Bronchial epithelial cell (primary cell): ENCODE data around the gene SH3PXD2B. TPM values are rescaled to one million over a fixed set of nuclear protein-coding genes. Genes with fewer than 3 reads are reported as not detected.
A peak's percentile ranks its signal among the peaks of the same experiment; 100 is the strongest.

Source experiments
- DNase-seq: peaks from one replicate; pipeline ENCODE4 v3.0.0-alpha.2; 2010; ENCODE audit warnings: low read depth
- FAIRE-seq: peaks from 2 replicates; lab custom pipeline; 2011; peaks lifted over from hg19 to GRCh38; lab: Jason Lieb, UNC
- H3K27me3 ChIP-seq: 2 replicates; pipeline ENCODE4 v1.5.1; 2011; ENCODE audit warnings: low read length; ENCODE audit not compliant: control insufficient read depth, insufficient read depth
- H3K36me3 ChIP-seq: 2 replicates; pipeline ENCODE4 v1.5.1; 2011; ENCODE audit warnings: low read length; ENCODE audit not compliant: control insufficient read depth, insufficient read depth
- H3K4me3 ChIP-seq: 2 replicates; pipeline ENCODE4 v1.5.1; 2011; ENCODE audit warnings: mild to moderate bottlenecking, low read depth, low read length, control low read depth
- total RNA-seq: library from RNA; depleted of rRNA; stranded (reverse); fragments of >200 nt; gene quantifications from 2 replicates; pipeline ENCODE4 v1.2.1, GENCODE V29; 2014
- TF ChIP-seq, protein P1 (sequence below): IDR thresholded peaks from 2 replicates; pipeline ENCODE4 v1.5.1; 2011; ENCODE audit warnings: mild to moderate bottlenecking, moderate library complexity, low read length, control low read depth, inconsistent platforms; ENCODE audit not compliant: insufficient read depth, severe bottlenecking

The SH3PXD2B gene
- total RNA-seq, 1 donor from 2014 or later = 10.0 TPM

DNA sequence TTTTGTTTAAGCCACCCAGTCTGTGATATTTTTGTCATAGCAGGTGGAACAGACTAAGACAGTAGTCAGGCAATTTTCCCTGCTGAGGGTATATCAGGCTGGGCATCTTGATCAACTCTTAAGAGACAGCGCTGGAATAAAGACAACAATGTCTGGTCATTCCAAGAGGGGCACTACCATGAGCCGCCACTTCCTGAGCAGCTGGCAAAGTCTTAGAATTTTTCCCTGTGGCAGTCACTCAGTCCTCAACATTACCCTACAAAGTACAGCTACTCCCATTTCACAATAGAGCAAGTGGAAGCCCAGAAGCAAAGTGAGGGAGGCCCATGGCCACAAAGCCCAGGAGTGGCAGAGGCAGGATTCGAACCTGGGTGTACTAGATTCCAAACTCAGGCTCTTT, 74.8 kb downstream of the SH3PXD2B start:
- DNase-seq (no peak), FAIRE-seq (no peak)
- TF ChIP-seq, protein P1, sequence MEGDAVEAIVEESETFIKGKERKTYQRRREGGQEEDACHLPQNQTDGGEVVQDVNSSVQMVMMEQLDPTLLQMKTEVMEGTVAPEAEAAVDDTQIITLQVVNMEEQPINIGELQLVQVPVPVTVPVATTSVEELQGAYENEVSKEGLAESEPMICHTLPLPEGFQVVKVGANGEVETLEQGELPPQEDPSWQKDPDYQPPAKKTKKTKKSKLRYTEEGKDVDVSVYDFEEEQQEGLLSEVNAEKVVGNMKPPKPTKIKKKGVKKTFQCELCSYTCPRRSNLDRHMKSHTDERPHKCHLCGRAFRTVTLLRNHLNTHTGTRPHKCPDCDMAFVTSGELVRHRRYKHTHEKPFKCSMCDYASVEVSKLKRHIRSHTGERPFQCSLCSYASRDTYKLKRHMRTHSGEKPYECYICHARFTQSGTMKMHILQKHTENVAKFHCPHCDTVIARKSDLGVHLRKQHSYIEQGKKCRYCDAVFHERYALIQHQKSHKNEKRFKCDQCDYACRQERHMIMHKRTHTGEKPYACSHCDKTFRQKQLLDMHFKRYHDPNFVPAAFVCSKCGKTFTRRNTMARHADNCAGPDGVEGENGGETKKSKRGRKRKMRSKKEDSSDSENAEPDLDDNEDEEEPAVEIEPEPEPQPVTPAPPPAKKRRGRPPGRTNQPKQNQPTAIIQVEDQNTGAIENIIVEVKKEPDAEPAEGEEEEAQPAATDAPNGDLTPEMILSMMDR = no peak
- Histone ChIP-seq H3K36me3 (peaks cover 16% of the 10 kb centered on the region), H3K27me3 (no peaks in the 10 kb centered on the region), H3K4me3 (no peak overlapping the region)

DNA sequence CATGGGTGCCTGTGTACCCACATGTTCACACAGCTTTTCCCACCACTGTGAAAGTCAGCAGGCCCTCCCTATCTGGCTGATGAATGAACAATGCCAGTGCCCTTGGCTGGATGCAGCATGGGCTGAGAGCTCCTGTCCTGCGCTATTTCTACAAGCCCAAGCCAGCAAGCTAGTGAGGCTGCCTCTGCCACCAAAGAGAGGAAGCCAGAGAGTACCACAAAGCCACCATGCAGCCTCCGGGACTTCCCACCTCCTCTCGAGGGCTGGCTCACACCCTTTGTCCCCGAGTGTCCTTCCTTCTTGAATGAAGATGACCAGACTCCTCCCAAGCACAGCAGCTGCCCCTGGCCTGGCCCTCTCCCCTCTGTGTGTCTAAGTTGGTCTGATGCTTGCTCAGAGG, 76.5 kb downstream of the SH3PXD2B start:
- TF ChIP-seq, protein P1 = no peak
- Histone ChIP-seq H3K4me3 (no peak overlapping the region), H3K36me3 (peaks cover 16% of the 10 kb centered on the region), H3K27me3 (no peaks in the 10 kb centered on the region)
- no peak for DNase-seq
- FAIRE-seq = no peak

DNA sequence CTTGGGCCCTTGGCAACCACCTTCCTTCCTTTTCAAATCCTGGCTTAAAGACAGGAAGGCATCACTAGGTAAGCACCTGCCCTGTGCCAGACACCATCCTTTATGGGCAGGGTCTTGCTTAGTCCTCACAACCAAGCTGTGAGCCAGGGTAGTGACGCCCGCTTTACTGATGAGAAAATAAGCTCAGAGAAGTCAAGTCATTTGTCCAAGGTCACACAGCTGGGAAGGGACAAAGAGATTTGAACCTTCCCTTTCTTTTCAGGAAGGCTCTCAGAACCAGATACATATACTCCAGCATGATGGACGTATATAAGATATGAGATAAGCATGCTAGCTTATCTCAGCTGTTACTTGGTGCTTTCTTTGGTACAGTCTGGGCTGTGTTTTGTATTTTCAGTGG, 76.9 kb downstream of the SH3PXD2B start:
- DNase-seq = no peak
- TF ChIP-seq, protein P1 = no peak
- peaks cover 16% of the 10 kb centered on the region for H3K36me3 ChIP-seq

DNA sequence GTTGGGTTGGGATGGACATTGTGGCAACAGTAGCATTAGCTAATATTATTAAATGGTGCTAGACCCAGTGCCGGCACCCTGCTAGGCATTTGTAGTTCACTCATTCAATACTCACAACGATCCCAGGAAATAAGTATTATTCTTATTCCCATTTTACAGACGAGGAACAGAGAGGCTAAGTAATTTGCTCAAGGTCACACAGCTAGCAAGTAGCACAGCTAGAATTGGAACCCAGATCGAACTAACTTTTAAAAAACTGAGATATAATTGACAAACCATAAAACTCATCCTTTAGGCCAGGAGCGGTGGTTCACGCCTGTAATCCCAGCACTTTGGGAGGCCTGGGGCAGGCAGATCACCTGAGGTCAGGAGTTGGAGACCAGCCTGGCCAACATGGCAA, 79.5 kb downstream of the SH3PXD2B start:
- no peak overlapping the region for H3K4me3 ChIP-seq
- H3K27me3 ChIP-seq = no peaks in the 10 kb centered on the region
- TF ChIP-seq, protein P1 = no peak
- peaks cover 8% of the 10 kb centered on the region for H3K36me3 ChIP-seq
- DNase-seq (no peak), FAIRE-seq (no peak)

More for the DNA sequence above, 76.9 kb downstream of the SH3PXD2B start:
- FAIRE-seq = no peak
- Histone ChIP-seq H3K27me3 (no peaks in the 10 kb centered on the region), H3K4me3 (no peak overlapping the region)

DNA sequence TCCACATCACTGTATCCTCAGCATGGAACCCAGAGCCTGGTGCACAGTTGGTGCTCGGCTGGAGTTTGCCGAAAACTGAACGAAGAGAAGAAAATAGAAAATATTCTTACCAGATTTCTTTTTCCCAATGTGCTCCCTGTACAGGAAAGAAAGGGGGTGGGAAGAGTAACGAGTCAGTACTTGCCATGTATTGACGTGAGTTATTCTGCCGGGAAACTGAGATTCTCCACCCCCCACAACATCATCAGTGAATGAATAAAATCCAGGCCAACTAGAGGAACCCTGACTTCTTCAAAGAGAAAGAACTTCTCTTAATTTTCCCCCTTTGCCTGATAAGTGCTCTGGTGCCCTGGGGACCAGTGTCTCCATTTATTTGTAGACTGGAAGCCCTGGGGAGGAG, 80.6 kb downstream of the SH3PXD2B start:
- H3K4me3 ChIP-seq = no peak overlapping the region
- H3K27me3 ChIP-seq = no peaks in the 10 kb centered on the region
- FAIRE-seq (no peak), DNase-seq (peak; percentile 74)
- TF ChIP-seq, protein P1 = no peak
- H3K36me3 ChIP-seq = peaks cover 8% of the 10 kb centered on the region

DNA sequence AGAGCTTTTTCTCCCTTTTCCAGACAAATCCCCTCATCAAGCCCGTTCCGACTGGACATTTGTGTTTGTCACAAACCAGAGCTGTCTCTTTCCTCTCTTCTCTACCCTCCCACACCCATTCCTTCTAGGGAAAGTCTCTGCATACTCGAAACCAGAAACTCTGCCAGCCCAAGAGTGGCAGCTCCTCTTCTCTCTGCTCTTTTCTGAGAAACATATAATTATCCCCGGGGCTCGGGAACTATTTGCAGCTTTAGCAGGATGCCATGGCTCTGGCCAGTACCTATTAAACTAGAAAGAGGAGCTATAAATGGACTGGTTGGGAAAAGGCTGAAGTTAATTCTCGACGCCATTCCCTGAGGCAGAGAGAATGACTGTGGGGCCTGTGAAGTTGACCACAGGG, 82.6 kb downstream of the SH3PXD2B start:
- Histone ChIP-seq H3K27me3 (no peaks in the 10 kb centered on the region), H3K36me3 (peaks cover 2% of the 10 kb centered on the region), H3K4me3 (no peak overlapping the region)
- DNase-seq (no peak), FAIRE-seq (no peak)
- TF ChIP-seq, protein P1 = no peak
